ENCODE measurements around the gene IQCE.

- TF ChIP-seq POLR2AphosphoS5 (IDR thresholded peaks at IDR 0.05; ENCODE audit: low read depth, low read length) (no peak), CTCF (IDR thresholded peaks at IDR 0.05) (no peak), TCF7L2 (IDR thresholded peaks at IDR 0.05; ENCODE audit: low read depth, low read length) (no peak), REST (IDR thresholded peaks at IDR 0.05; ENCODE audit: insufficient read depth in 1 of 2, low read depth in 2 of 2, low read length in 1 of 2) (no peak), SIN3A (IDR thresholded peaks at IDR 0.05; ENCODE audit: borderline replicate concordance, insufficient read depth, low read depth, low read length) (no peak)
Observed at GRCh38 chr7:2663121-2663886, 104.5 kb downstream of the IQCE start.
